K562 (cell line): ENCODE results near the gene FAM149B1. TPM values are rescaled to one million over a fixed set of nuclear protein-coding genes. Genes with fewer than 3 reads are reported as not detected.

Experiments used
- CBFA2T2 ChIP-seq: fragments of 450-650 bp; conservative IDR thresholded peaks from 2 replicates; pipeline ENCODE4 v1.6.1; 2017; ENCODE audit warnings: mild to moderate bottlenecking
- KHSRP ChIP-seq: fragments of 450-650 bp; IDR thresholded peaks from 2 replicates; pipeline ENCODE4 v1.6.1; 2017
- MAFG ChIP-seq: fragments of 450-650 bp; conservative IDR thresholded peaks from 2 replicates; pipeline ENCODE4 v1.6.1; 2016; ENCODE audit warnings: missing genetic modification characterization, missing compliant biosample characterization
- RBM17 ChIP-seq: fragments of 200-400 bp; formaldehyde crosslinking; IDR thresholded peaks from 2 replicates; pipeline ENCODE4 v1.6.1; 2017; ENCODE audit warnings: low read depth, mild to moderate bottlenecking, low read length, borderline replicate concordance
- RFX1 ChIP-seq: fragments of 450-650 bp; IDR thresholded peaks from 2 replicates; pipeline ENCODE4 v1.6.1; 2016; ENCODE audit warnings: mild to moderate bottlenecking, moderate library complexity
- ZC3H4 ChIP-seq: sonication (generic); formaldehyde crosslinking; IDR thresholded peaks from 2 replicates; pipeline ENCODE4 v1.9.0; 2021; ENCODE audit warnings: missing genetic modification reagents, borderline replicate concordance
- polyA plus RNA-seq, 8 experiments: library from polyadenylated mRNA; depleted of rRNA in 4 of 8; stranded (reverse) in 5 of 8; unstranded in 3 of 8; fragments of >200 nt; fragmentation: Nextera tagmentation in 2 of 8; fragmentation: Illumina TruSeq in 1 of 8; extraction: Ambion mirVana in 2 of 8; extraction: Trizol in 1 of 8; gene quantifications; 2 replicates each; pipeline versions ENCODE4 v1.2.1 to v1.2.3, GENCODE V29; 2011 to 2014; ENCODE audit warnings: inconsistent platforms in 1 of 8, missing spikeins in 1 of 8
- total RNA-seq, 7 experiments: library from RNA; depleted of rRNA in 6 of 7; stranded (reverse); fragments of >200 nt in 6 of 7; fragmentation: Illumina TruSeq in 2 of 7; extraction: Trizol in 2 of 7; gene quantifications; 2 replicates each; pipeline versions ENCODE4 v1.2.1 to v1.2.3, GENCODE V29; 2011 to 2021; ENCODE audit warnings: low replicate concordance in 1 of 7
- TF ChIP-seq, protein P1 (sequence below), 2 experiments: fragments of 150-350 bp in 1 of 2; IDR thresholded peaks; 2 replicates each; pipeline ENCODE4 v1.6.1; 2012 to 2016; ENCODE audit warnings: low read depth in 2 of 2, low read length in 2 of 2, mild to moderate bottlenecking in 1 of 2, moderate library complexity in 1 of 2
- TF ChIP-seq, protein P2 (sequence below): IDR thresholded peaks from 3 replicates; pipeline ENCODE4 v1.6.1; 2011; ENCODE audit warnings: borderline replicate concordance, mild to moderate bottlenecking, moderate library complexity; ENCODE audit not compliant: insufficient read length; ENCODE audit errors: extremely low read depth
- TF ChIP-seq, protein P3 (sequence below): fragments of 250-450 bp; sonication (Bioruptor Pico); IDR thresholded peaks from 2 replicates; pipeline ENCODE4 v1.9.0; 2021; ENCODE audit warnings: mild to moderate bottlenecking, inconsistent platforms
- TF ChIP-seq, protein P4 (sequence below), 2 experiments: IDR thresholded peaks; 2 replicates each; pipeline ENCODE4 v1.6.1; 2012; ENCODE audit warnings: improper control_type of control experiment in 2 of 2, low read depth in 2 of 2, low read length in 2 of 2, borderline replicate concordance in 1 of 2
- TF ChIP-seq, protein P5 (sequence below): fragments of 450-650 bp; formaldehyde crosslinking; IDR thresholded peaks from 2 replicates; pipeline ENCODE4 v1.4.0; 2020; ENCODE audit warnings: mild to moderate bottlenecking, moderate library complexity
- TF ChIP-seq, protein P6 (sequence below): fragments of 450-650 bp; IDR thresholded peaks from 2 replicates; pipeline ENCODE4 v1.6.1; 2017; ENCODE audit warnings: mild to moderate bottlenecking, moderate library complexity

The FAM149B1 gene
- total and polyA plus RNA-seq, 9 of the 15 experiments (the other 6 are each of a cell fraction or from before 2014, with no cell fraction given) = 4.2 to 18.5 (median 9.3) TPM

DNA sequence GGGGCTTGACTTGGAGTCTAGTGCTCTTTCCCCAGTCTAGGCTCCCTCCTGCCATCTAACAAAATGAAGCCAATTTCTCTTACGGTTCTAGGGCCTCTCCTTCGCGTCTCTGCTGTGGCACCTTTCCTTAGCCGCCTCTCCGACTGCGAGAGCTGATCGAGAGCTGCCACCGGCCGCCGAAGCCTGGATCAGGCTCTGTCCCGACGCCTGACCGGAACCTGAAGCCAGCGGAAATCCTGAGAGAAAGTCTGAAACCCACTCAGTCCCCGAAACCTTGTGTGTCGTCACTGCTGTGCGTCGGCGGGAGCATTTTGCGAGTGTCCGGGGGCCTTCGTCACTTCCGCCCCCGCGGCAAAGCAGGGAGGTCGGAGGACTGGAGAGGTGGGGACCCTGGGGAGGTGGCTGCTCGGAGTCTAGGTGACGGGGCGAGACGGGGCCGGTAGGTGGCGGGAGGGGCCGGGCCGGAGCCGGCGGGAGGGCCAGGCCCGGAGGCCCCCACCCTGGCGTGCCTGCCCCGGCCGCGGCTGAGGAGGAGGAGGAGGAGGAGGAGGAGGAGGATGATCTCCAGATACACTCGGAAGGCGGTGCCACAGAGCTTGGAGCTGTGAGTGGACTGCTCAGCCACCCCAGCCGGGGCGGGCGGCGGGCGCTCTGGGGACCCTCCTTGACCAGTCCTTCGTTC is at the start of gene FAM149B1, which contains the start of gene ECD (continued):
- TF ChIP-seq, protein P1, sequence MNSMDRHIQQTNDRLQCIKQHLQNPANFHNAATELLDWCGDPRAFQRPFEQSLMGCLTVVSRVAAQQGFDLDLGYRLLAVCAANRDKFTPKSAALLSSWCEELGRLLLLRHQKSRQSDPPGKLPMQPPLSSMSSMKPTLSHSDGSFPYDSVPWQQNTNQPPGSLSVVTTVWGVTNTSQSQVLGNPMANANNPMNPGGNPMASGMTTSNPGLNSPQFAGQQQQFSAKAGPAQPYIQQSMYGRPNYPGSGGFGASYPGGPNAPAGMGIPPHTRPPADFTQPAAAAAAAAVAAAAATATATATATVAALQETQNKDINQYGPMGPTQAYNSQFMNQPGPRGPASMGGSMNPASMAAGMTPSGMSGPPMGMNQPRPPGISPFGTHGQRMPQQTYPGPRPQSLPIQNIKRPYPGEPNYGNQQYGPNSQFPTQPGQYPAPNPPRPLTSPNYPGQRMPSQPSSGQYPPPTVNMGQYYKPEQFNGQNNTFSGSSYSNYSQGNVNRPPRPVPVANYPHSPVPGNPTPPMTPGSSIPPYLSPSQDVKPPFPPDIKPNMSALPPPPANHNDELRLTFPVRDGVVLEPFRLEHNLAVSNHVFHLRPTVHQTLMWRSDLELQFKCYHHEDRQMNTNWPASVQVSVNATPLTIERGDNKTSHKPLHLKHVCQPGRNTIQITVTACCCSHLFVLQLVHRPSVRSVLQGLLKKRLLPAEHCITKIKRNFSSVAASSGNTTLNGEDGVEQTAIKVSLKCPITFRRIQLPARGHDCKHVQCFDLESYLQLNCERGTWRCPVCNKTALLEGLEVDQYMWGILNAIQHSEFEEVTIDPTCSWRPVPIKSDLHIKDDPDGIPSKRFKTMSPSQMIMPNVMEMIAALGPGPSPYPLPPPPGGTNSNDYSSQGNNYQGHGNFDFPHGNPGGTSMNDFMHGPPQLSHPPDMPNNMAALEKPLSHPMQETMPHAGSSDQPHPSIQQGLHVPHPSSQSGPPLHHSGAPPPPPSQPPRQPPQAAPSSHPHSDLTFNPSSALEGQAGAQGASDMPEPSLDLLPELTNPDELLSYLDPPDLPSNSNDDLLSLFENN (IDR thresholded peaks at IDR 0.05; ENCODE audit: low read depth in 2 of 2, low read length in 2 of 2) = peak in 1 of 2 experiments; percentile 63; a peak in 1 of 4 replicates
- TF ChIP-seq, protein P2, sequence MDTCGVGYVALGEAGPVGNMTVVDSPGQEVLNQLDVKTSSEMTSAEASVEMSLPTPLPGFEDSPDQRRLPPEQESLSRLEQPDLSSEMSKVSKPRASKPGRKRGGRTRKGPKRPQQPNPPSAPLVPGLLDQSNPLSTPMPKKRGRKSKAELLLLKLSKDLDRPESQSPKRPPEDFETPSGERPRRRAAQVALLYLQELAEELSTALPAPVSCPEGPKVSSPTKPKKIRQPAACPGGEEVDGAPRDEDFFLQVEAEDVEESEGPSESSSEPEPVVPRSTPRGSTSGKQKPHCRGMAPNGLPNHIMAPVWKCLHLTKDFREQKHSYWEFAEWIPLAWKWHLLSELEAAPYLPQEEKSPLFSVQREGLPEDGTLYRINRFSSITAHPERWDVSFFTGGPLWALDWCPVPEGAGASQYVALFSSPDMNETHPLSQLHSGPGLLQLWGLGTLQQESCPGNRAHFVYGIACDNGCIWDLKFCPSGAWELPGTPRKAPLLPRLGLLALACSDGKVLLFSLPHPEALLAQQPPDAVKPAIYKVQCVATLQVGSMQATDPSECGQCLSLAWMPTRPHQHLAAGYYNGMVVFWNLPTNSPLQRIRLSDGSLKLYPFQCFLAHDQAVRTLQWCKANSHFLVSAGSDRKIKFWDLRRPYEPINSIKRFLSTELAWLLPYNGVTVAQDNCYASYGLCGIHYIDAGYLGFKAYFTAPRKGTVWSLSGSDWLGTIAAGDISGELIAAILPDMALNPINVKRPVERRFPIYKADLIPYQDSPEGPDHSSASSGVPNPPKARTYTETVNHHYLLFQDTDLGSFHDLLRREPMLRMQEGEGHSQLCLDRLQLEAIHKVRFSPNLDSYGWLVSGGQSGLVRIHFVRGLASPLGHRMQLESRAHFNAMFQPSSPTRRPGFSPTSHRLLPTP = no peak
- no peak for TF ChIP-seq RBM17
- TF ChIP-seq CBFA2T2 = no peak
- TF ChIP-seq KHSRP = peak; percentile 98
- TF ChIP-seq ZC3H4 (CRISPR knock-in tag) = no peak
- TF ChIP-seq, protein P3, sequence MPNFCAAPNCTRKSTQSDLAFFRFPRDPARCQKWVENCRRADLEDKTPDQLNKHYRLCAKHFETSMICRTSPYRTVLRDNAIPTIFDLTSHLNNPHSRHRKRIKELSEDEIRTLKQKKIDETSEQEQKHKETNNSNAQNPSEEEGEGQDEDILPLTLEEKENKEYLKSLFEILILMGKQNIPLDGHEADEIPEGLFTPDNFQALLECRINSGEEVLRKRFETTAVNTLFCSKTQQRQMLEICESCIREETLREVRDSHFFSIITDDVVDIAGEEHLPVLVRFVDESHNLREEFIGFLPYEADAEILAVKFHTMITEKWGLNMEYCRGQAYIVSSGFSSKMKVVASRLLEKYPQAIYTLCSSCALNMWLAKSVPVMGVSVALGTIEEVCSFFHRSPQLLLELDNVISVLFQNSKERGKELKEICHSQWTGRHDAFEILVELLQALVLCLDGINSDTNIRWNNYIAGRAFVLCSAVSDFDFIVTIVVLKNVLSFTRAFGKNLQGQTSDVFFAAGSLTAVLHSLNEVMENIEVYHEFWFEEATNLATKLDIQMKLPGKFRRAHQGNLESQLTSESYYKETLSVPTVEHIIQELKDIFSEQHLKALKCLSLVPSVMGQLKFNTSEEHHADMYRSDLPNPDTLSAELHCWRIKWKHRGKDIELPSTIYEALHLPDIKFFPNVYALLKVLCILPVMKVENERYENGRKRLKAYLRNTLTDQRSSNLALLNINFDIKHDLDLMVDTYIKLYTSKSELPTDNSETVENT (CRISPR knock-in tag) = no peak
- TF ChIP-seq, protein P4, sequence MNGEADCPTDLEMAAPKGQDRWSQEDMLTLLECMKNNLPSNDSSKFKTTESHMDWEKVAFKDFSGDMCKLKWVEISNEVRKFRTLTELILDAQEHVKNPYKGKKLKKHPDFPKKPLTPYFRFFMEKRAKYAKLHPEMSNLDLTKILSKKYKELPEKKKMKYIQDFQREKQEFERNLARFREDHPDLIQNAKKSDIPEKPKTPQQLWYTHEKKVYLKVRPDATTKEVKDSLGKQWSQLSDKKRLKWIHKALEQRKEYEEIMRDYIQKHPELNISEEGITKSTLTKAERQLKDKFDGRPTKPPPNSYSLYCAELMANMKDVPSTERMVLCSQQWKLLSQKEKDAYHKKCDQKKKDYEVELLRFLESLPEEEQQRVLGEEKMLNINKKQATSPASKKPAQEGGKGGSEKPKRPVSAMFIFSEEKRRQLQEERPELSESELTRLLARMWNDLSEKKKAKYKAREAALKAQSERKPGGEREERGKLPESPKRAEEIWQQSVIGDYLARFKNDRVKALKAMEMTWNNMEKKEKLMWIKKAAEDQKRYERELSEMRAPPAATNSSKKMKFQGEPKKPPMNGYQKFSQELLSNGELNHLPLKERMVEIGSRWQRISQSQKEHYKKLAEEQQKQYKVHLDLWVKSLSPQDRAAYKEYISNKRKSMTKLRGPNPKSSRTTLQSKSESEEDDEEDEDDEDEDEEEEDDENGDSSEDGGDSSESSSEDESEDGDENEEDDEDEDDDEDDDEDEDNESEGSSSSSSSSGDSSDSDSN (IDR thresholded peaks at IDR 0.05; ENCODE audit: borderline replicate concordance in 1 of 2, low read depth in 2 of 2, low read length in 2 of 2) = peak in 1 of 2 experiments; percentile 14; a peak in 1 of 4 replicates
- no peak for TF ChIP-seq RFX1
- TF ChIP-seq MAFG (tag) = no peak
- TF ChIP-seq, protein P5, sequence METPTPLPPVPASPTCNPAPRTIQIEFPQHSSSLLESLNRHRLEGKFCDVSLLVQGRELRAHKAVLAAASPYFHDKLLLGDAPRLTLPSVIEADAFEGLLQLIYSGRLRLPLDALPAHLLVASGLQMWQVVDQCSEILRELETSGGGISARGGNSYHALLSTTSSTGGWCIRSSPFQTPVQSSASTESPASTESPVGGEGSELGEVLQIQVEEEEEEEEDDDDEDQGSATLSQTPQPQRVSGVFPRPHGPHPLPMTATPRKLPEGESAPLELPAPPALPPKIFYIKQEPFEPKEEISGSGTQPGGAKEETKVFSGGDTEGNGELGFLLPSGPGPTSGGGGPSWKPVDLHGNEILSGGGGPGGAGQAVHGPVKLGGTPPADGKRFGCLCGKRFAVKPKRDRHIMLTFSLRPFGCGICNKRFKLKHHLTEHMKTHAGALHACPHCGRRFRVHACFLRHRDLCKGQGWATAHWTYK = no peak; the same call in 1 of the 2 replicates
- TF ChIP-seq, protein P6, sequence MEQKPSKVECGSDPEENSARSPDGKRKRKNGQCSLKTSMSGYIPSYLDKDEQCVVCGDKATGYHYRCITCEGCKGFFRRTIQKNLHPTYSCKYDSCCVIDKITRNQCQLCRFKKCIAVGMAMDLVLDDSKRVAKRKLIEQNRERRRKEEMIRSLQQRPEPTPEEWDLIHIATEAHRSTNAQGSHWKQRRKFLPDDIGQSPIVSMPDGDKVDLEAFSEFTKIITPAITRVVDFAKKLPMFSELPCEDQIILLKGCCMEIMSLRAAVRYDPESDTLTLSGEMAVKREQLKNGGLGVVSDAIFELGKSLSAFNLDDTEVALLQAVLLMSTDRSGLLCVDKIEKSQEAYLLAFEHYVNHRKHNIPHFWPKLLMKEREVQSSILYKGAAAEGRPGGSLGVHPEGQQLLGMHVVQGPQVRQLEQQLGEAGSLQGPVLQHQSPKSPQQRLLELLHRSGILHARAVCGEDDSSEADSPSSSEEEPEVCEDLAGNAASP = no peak
